Measurements from ENCODE around the gene FOSB. TPM values are rescaled to one million over a fixed set of nuclear protein-coding genes. Genes with fewer than 3 reads are reported as not detected.

FOSB gene
- total RNA-seq, 1 donor, result 0.81 TPM

DNA sequence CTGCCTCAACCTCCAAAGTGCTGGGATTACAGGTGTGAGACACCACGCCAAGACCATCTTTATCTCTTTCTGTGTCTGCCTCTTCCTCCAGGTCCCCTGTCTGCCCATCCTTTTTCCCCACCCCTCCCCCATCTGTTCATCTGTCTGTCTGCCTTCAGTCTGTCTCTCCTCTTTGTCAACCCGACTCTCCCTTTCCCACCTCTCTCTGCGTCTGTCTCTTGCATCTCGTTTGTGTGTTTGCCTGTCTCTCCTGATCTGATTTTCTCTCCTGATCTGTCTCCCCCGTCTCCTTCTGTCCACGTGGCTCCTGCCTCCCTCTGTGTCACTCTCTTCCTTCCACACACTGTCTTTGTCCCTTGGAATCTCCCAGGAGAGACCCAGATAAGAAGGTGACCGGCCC is 49.4 kb downstream of the FOSB start:
- TF ChIP-seq, protein P1, sequence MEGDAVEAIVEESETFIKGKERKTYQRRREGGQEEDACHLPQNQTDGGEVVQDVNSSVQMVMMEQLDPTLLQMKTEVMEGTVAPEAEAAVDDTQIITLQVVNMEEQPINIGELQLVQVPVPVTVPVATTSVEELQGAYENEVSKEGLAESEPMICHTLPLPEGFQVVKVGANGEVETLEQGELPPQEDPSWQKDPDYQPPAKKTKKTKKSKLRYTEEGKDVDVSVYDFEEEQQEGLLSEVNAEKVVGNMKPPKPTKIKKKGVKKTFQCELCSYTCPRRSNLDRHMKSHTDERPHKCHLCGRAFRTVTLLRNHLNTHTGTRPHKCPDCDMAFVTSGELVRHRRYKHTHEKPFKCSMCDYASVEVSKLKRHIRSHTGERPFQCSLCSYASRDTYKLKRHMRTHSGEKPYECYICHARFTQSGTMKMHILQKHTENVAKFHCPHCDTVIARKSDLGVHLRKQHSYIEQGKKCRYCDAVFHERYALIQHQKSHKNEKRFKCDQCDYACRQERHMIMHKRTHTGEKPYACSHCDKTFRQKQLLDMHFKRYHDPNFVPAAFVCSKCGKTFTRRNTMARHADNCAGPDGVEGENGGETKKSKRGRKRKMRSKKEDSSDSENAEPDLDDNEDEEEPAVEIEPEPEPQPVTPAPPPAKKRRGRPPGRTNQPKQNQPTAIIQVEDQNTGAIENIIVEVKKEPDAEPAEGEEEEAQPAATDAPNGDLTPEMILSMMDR (IDR thresholded peaks at IDR 0.05; ENCODE audit: insufficient read depth, low read length), result no peak
- no peak for DNase-seq (ENCODE audit: low read depth)
- H3K4me3 ChIP-seq (ENCODE audit: low read depth, low read length), result no peak overlapping the region

DNA sequence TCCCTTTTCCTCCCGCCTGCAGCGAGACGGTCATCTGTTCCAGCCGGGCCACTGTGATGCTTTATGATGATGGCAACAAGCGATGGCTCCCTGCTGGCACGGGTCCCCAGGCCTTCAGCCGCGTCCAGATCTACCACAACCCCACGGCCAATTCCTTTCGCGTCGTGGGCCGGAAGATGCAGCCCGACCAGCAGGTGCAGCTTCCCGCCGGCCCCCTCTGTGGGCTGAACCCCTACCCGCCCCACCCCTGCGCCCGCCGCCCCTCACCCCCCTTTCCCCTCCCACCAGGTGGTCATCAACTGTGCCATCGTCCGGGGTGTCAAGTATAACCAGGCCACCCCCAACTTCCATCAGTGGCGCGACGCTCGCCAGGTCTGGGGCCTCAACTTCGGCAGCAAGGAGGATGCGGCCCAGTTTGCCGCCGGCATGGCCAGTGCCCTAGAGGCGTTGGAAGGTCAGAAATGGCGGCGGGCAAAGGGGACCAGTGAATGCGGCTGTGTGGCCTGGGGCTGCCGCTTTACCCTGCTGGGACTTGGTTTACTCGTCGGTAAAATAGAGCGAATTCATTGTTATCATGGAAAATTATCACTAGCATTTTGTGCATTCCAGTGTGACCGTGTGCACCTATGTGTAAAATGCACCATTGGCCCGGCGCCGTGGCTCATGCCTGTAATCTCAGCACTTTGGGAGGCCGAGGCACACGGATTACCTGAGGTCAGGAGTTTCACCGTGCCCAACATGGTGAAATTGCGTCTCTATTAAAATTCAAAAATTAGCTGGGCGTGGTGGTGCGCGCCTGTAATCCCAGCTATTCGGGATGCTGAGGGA is 50.1 kb downstream of the FOSB start:
- TF ChIP-seq, protein P1 (IDR thresholded peaks at IDR 0.05; ENCODE audit: insufficient read depth, low read length), result no peak
- H3K4me3 ChIP-seq (ENCODE audit: low read depth, low read length), result no peak overlapping the region
- DNase-seq (ENCODE audit: low read depth), result no peak

GRCh38 chr19:45518469-45518826 is 50.7 kb downstream of the FOSB start:
- TF ChIP-seq, protein P1 (IDR thresholded peaks at IDR 0.05; ENCODE audit: insufficient read depth, low read length), result no peak
- DNase-seq (ENCODE audit: low read depth), result no peak
- H3K4me3 ChIP-seq (ENCODE audit: low read depth, low read length), result no peak overlapping the region

- no peak for DNase-seq (ENCODE audit: low read depth)
- H3K4me3 ChIP-seq (ENCODE audit: low read depth, low read length), result no peak overlapping the region
- TF ChIP-seq, protein P1 (IDR thresholded peaks at IDR 0.05; ENCODE audit: insufficient read depth, low read length), result no peak
Observed at GRCh38 chr19:45522010-45522941, 54.5 kb downstream of the FOSB start.

DNA sequence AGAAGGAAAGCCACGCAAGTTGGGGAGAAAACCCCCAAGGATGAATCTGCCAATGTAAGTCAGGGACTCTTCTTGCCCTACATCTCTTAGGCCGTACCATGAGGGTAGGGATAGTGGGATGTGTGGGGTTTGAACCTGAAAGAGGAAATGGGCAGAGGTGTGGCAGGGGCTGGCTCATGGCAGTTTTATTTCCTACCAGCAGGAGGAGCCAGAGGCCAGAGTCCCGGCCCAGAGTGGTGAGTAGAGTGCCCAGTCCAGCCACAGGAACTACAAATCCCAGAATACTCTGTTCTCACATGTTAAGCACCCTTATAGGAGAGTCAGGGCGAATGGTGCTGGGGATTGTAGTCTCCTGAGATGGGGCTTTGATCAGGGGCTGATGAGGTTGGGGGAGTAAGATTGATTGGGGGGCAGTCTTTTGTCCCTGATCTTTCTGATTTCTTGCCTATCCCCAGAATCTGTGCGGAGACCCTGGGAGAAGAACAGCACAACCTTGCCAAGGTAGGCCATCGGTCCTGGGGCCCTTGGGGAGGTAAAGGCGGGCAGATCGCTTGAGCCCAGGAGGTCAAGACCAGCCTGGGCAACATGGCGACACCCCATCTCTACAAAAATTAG is 56.0 kb downstream of the FOSB start:
- TF ChIP-seq, protein P1 (IDR thresholded peaks at IDR 0.05; ENCODE audit: insufficient read depth, low read length), result peak; percentile 93
- peak; percentile 90 for DNase-seq (ENCODE audit: low read depth)
- no peak overlapping the region for H3K4me3 ChIP-seq (ENCODE audit: low read depth, low read length)

DNA sequence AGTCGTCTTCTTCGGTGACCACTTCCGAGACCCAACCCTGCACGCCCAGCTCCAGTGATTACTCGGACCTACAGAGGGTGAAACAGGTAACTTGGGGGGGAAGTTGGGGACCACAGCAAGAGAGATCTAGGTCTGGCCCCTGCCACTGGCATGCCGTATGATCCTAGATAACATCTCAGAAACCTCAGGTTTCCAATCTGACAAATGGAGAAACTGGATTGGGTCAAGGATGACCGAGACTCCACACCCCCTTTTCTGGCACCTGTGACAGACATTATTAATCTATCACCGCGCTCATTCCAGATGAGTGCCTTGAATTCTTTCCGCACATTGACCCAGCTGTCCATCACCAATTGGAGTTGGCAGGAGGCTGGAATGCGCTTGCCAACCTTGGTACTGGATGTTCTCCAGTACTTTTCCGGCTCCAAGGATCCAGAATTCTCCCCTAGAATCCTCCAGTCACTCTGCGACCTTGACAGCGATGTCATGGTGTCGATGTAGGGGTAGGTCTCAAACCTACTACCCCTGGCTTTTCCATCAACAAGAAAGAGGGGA is 56.9 kb downstream of the FOSB start:
- no peak overlapping the region for H3K4me3 ChIP-seq (ENCODE audit: low read depth, low read length)
- TF ChIP-seq, protein P1 (IDR thresholded peaks at IDR 0.05; ENCODE audit: insufficient read depth, low read length), result no peak
- no peak for DNase-seq (ENCODE audit: low read depth)
